Measurements from ENCODE around the gene CHMP6.

DNA sequence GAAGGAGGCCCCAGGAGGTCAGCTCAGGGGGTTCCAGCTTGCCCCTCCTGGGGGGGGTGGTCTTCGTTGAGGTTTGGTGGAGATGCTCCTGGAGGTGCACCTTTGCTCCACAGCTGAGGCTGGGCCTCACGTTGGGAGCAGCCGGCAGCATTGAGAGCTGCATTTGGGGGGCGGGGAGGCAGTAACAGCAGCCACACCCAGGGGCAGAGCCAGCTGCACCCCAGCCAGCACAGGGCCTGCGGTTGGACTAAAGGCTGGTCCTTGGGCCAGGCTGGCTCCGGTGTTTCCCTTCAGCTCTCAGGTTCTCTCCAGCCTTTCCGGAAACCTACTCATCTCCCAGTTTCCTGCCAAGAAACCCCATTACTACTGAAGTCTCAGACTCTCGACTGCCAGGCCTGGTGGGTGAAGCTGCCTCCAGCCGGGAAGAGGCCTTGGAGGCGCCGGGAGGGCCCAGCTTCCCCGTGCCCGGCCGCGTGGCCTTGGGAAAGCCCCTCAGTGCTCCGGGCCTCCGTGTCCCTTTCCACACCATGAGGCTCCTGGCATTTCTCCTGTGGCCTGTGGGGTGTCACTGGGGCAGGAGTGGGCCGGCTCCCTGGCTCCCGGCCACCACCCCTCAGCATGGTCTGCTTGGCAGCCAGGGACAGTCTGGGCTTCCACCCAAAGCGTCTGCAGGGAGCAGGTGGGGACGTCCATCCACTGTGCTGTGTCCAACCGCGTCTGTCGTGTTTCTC lies 29.3 kb downstream of the CHMP6 start:
- TF ChIP-seq RAD21 (CRISPR knock-in tag; conservative IDR thresholded peaks at IDR 0.05 in 1 of 2, IDR thresholded peaks at IDR 0.05 in 1 of 2) (no peak), CBX2 (IDR thresholded peaks at IDR 0.05; ENCODE audit: insufficient read depth, low read length, poor library complexity, severe bottlenecking) (no peak), TBP (optimal IDR thresholded peaks at IDR 0.05; ENCODE audit: low read depth, low read length) (no peak)
